ENCODE results near the gene ADAMTSL3.

- TF ChIP-seq POLR2A (IDR thresholded peaks at IDR 0.05) (no peak), CTCF (IDR thresholded peaks at IDR 0.05) (no peak)
Observed at GRCh38 chr15:83858820-83859505, 205.0 kb downstream of the ADAMTSL3 start.

All from lower leg skin (tissue), 3 donors.